ENCODE measurements around the gene TSSK6.
A peak's percentile ranks its signal among the peaks of the same experiment; 100 is the strongest.

Gene TSSK6

DNA sequence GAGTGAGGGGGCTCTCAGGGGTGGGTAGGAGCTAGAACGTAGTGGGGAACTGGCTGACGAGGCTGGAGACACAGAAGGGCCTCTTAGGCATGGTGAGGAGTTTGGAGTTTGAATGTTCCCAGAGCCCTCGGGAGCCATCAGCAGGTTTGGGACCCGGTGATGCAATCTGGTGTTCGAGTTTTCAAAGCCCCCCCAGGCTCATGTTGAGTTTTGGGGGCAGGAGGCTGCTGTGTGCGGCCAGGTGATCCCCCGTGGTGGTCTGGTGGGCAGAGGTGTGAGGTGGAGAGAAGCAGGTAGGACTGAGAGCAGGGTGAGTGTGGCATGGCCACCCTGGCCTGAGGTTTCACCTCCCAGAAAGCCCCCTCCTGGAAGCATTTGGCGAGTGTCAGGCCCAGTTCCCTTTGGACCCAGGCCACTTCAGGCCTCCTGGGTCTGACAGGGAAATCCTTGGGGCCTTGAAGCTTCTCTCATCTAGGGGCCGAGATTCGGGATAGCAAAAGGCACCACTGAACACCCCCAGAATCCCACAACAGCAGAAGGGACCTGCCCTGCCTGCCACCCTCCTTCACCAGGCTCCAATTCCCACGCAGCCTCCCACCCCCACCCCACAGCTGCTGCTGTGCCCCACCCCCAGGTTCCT is 14.6 kb upstream of the TSSK6 start:
- DNase-seq, result no peak

DNA sequence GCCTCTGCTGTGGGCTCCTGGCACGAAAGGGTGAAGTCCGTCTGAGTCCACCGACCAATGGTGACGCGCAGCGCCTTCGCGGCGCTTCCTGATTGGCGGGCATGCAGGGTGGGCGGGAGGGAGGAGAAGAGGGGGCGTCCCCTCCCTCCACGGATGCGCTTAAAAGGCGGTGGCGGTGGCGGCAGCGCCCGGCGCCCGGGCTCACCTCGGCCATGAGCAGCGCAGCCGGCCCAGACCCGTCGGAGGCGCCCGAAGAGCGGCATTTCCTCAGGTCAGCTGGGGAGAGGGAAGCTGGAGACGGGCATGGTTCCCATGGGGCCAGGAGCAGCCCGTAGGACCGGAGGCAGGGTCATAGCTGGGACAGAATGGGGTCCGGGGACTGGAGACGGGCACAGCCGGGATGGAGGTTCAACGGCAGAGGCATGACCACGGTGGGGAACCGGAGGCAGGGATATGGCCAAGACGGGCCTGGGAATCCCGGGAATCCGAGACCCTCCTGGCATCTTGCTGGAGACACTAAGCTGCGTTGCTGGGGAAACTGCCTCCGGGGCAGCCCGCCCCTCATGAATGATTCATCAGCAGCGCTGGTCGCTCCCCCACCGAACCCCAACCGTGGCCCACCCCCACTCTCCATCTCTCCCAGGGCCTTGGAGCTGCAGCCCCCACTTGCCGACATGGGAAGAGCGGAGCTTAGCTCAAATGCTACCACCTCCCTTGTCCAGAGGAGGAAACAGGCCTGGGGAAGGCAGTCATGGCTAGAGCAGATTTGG is 13.6 kb upstream of the TSSK6 start, which contains the start of gene YJEFN3:
YJEFN3 (plus strand) TSS at position 191 of the 770 bp plus-strand sequence; CDS start at position 213, 22 bp downstream.
- no peak for DNase-seq

DNA sequence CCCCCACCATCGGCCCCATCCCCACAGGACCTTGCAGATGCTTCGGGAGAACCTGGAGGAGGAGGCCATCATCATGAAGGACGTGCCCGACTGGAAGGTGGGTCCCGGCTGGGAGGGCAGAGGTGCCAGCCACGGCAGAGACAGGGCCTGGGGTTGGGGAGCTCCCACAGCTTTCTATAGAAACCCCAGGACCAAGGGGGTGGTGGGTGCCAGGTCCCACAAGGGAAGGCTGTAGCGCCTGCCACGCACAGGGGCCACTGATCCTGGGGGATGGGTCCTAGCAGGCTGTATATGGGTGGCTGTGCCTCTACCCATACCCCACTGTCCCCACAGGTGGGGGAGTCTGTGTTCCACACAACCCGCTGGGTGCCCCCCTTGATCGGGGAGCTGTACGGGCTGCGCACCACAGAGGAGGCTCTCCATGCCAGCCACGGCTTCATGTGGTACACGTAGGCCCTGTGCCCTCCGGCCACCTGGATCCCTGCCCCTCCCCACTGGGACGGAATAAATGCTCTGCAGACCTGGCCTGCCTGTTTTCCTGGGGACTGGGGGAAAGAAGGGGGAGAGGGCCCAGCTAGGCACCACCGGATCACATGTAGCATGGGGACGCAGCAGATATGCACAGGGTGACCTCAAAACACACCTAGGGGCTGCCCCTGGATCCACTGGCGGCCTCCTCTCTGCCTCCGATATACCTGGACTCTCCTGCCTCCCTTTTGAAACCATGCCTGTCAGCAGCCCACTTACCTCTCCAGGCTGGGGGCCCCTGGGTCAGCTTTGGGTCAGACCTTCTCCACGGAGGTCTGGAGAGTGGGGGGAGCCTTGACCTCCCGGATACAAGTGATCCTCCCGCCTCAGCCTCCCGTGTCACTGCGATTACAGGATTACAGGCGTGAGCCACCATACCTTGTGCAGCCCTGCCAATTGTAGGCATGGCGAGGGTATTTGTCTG is 12.6 kb upstream of the TSSK6 start:
- no peak for DNase-seq

DNA sequence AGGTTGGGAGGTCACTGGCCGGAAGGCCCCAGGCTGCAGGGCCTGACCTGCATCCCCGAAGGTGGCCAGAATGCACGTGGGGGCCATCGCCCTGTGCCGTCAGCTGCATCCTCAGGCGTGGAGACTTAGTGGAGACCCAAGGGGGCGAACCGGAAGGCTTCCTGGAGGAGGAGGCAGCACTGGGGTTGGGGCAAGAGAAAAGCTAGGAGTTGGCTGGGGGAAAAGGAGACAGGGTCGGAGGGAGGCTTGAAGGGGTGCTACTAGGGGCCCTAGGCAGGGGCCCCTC is 12.0 kb upstream of the TSSK6 start:
- no peak for DNase-seq

DNA sequence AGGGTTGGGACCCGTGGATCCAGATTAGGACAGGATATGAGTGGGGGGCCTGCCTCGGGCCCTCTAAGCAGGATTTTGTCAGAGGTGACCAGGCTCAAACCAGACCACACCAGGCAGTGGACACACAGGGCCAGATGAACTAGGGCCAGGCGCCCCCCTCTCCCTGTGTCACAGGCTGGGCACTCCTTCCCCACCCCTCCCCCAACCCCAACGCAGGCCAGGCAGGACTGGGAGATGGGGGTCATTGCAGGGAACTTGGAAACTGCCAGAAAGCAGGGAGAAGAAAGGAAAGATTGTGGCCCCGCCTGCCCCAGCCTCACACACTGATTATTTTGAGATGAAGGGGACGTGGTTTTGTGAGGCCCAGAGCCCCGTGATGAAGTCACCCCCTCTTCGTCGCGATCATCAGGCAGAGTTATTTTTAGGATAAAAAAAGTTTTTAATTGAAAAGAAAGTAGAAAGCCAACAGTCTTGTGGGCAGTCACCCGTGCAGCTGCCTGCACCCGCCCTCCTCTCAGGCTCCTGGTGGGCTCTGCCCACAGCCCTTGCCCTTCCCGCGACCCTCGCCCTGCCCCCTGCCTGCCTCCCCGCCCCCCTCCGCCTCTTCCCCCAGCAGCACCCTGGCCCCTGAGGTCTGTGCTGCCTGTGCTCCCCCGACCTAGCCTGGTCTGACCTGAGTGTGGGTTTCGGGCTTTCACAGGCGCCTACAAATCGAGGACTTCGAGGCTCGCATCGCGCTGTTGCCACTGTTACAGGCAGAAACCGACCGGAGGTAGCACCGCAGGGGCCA is 11.4 kb upstream of the TSSK6 start:
- no peak for DNase-seq

DNA sequence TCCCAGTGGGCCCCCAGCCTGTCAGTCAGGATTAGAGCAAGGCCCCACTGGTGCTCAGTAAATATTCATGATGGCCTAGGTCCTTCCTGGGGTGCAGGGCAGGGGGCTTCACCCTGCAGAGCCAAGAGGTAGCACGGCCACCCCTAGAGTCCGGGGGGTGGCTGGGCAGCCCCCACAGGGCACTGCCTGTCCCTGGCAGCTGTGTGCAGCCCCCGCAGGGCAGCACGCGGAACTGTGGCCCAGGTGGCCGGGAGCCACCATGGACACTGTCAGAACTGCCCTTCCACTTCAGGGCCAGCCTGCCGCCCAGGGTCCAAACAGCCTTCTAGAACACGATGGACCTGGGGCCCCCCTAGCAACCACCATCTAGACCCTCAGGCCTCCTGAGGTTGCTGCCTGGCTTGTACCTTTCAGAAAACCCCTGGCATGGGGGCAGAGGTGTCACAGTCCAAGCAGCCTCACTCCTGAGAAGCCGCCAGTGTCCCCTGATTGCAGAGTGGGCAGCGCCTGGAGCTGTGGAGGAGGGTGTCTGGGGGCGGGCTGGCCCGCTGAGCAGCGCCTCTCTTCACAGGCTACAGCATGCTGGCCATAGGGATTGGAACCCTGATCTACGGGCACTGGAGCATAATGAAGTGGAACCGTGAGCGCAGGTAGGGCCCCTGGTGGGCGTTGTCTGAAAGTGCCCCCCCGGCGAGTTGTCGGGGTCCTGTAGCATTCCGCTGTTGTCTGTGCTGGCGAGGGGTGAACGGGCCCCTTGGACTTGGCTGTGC is 10.4 kb upstream of the TSSK6 start:
- no peak for DNase-seq

DNA sequence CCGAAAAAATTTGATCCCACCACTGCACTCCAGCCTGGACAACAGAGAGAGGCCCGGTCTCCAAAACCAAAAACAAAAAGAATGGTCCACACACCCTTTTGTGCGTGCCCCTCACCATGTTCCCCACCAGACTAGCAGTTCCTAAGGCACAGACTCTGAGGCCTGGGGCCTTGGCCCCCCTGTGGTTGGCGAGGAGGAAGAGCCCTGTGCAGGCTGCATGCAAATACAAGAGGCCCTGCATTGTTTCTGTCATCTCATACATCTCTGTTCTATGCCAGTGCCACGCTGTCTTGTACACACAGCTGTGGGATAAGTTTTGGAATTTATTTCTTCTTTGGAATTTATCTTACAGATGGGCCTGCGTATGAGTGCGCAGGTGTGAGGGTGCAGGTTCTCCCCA is 8.7 kb upstream of the TSSK6 start:
- no peak for DNase-seq

DNA sequence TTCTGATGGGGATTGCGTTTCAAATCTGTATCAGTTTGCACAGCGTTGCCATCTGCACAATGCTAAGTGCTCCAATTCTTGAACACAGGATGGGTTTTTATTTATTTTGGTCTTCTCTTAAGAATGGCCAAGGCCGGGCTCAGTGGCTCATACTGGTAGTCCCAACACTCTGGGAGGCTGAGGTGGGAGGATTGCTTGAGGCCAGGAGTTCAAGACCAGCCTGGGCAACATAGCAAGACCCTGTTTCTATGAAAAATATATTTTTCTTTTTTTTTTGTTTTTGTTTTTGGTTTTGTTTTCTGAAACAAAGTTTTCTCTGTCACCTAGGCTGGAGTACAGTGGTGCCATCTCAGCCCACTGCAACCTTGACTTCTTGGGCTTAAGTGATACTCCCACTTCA is 7.8 kb upstream of the TSSK6 start:
- no peak for DNase-seq

DNA sequence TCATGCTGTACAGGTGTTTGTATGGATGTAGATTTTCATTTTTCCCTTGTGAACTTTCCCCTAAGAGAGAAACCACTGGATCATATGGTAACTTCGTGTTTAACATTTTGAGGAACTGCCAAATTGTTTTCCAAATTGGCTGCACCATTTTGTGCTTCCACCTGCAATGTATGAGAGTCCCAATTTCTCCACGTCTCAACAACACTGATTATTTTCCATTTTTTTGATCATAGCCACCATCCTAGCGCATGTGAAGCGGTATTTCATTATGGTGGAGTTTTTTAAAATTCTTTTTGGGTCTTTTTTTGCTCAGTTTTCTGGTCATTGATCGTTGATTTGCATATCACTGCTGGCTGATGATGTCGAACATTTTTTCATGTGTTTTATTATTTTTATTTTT is 5.6 kb upstream of the TSSK6 start:
- no peak for DNase-seq

DNA sequence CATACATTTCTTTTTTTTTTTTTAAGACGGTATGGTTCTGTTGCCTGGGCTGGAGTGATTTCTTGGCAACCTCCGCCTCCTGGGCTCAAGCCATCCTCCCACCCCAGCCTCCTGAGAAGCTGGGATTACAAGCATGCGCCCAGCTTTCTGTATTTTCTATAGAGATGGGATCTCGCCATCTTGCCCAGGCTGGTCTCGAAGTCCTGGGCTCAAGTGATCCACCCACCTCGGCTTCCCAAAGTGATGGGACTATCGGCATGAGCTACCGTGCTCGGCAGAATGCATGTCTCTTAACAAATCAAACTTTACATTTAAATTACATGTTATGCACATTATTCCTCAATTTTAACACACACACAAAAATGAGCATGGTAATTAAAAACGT is 1.9 kb upstream of the TSSK6 start:
- no peak for DNase-seq

DNA sequence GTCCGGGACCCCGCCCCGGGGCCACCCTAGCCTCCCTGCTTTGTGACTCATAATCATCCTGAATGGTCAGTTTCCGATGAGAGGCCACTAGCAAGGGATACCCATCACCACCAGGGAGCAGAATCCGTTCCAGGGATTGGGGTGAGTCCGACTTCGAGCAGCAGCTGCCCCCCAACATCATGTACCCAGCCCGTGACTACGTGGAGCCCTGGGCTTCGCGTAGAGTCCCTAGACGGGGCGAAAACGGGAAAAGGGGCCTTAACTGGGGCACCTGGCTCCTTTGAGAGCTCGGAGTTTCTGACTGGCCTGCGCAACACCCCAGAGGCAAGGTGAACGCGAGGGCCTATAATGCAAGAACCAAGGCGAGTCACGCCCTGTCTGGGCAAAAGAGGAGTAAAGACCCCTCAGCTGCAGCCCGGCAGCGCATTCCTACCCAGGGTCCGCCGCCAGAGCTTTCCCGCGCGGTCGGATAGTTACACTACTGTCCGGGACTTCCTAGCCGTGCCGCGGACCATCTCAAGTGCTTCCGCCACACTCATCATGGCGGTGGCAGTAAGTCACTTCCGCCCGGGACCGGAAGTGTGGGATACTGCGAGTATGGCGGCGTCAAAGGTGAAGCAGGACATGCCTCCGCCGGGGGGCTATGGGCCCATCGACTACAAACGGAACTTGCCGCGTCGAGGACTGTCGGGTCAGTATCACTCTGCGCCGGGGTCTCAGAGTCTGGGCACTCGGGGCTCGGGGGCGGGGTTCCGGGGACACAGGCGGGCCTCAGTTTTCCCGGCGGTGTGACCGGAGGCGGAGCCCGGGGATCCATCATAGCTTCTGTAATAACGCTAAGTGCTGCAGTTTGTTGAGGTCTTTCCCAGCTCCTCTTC is 533 bp upstream of the TSSK6 start, which contains the start of gene NDUFA13:
NDUFA13 (plus strand) TSS at position 584 of the 878 bp plus-strand sequence; CDS start at position 598, 14 bp downstream.
- peak; percentile 77 to 81 for DNase-seq

DNA sequence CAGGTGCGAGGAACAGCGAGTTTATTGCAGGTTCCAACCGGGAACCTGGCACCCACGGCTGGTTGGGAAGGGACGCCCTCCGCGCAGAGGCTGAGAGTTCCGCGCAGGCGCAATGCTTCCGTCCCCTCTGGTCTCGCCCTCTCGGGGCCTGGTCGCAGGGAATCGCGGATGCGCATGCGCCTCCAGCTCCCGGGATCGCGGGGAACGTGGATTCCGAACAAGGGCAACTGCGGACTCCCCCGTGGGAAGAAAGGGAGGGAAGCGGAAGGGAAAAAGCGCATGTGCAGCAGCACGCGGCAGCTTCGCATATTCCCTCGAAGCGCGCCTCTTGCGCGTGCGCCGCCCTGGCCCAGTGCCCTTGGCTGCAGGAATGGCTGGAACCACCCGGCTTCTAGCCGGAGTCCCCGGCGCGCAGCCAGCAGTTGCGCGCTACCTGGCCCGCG is 1.1 kb downstream of the TSSK6 start:
- DNase-seq, result no peak

DNA sequence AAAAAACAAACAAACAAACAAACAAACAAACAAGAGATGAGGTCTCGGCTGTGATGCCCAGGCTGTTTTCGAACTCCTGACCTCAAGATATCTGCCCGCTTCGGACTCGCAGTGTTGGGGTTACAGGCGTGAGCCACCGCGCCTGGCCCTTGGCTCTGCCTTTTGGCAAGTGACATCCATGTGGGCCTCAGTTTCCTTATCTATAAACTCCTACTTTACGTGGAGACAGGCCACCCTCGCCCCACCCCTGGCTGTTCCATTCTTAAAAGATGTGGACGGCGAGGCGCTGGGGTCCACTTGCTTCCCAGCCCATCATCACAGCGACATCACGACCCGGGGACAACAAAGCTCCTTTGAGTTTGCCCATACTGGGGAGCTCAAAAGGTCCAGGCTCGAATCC is 1.7 kb downstream of the TSSK6 start:
- no peak for DNase-seq

DNA sequence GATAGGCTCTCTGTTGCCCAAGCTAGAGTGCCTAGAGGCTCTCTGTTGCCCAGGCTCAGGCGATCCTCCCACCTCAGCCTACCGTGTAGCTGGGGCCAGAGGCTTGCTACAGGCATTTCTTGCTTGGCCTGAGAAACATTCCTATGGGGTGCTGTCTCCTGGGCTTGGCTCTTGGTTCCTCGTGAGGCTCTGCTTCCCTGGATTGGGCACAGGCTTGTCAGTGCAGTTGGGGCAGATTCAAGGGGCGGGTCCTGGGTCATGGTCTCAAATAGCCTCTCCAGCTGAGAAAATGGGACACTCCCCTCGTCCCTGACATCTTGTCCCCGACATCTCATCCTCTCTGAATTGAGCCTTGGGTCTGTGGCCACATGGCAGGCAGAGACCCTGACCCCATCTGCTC is 4.9 kb downstream of the TSSK6 start:
- DNase-seq, result no peak

DNA sequence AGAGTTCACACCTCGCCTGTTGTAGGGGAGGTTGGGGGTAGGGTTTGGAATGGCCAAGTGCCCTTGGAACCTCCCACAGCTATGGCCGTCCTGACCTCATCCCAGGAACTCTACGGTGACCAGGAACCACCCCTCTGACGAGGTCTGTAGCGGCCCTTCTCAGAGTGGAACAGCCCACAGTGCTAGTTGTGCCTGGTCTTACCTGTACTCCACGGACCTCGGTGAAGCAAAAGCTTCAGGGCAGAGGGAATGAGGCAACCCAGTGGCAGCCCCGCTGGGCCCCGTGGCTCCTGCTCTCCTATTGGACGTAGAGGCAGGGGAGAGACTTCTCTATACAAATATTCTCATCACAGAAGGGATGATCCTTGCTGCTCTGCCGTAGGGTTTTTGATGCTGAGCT is 7.1 kb downstream of the TSSK6 start:
- DNase-seq, result no peak

DNA sequence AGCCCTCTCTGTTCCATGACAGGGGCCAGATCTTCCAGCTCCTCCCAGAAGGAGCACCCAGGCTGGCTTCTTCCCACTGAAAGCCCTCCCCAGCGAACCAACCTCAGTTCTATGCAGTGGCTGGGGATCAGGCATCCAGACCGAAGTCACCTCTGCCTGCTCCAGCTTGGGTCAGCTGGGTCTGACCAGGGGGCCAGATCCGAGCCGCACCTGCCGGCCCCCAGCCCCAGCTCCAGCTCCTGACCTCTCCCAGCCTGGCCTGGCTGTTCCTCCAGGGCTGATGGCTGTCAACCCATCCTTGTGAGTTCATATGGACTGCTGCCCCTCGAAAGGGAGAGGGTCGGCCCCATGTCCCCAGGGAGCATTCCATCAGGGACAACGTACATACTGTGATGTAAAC is 8.0 kb downstream of the TSSK6 start:
- no peak for DNase-seq

DNA sequence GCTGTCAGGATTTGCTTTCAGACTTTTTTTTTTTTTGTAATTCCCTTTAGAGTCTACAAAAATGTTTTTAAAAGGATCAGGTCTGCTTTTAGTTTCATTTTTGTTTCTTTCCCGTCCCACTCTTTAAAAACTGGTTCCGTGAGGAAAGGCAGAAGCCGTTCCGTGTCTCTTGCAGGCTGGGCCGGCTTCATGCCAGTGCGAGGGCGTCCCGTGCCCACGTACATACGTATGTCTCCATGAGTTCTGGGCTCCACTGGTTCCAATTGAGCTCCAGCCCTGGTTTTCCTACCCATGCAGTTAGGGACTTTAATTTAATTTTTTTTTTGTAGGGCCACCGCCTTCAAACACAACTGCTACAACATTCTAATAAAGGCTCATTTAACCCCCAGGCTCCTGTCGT is 8.8 kb downstream of the TSSK6 start:
- DNase-seq, result no peak

DNA sequence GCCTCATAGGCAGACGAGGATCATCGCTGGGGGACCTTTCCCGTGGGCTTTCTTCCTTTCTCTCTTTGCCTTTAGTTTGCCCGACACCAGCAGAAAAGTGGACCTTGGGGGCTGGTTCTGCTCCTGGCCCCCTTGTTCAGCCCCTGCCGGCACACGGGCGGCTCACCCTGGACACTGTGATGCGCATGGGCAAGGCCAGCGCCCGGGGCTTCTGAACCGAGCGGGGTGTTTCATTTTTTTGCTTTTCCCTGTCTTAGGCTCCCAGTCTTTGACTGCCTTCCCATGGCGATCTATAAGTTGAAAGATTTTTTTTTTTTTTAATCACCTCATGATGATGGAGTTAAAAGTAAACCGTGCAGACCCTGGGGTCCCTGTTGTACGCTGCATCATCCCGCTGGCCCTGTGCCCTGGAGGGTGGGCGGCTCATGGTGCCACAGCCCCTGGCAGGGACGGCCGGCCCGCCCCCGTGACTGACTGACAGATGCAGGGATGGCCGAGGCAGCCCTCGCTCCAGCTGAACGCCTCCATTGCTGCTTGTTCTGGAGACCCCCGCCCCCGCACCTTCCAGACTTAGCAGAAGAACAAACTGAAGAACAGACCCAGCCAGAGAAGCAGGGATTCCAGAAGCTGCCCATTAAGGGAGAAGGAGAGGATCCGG is 9.6 kb downstream of the TSSK6 start:
- no peak for DNase-seq

DNA sequence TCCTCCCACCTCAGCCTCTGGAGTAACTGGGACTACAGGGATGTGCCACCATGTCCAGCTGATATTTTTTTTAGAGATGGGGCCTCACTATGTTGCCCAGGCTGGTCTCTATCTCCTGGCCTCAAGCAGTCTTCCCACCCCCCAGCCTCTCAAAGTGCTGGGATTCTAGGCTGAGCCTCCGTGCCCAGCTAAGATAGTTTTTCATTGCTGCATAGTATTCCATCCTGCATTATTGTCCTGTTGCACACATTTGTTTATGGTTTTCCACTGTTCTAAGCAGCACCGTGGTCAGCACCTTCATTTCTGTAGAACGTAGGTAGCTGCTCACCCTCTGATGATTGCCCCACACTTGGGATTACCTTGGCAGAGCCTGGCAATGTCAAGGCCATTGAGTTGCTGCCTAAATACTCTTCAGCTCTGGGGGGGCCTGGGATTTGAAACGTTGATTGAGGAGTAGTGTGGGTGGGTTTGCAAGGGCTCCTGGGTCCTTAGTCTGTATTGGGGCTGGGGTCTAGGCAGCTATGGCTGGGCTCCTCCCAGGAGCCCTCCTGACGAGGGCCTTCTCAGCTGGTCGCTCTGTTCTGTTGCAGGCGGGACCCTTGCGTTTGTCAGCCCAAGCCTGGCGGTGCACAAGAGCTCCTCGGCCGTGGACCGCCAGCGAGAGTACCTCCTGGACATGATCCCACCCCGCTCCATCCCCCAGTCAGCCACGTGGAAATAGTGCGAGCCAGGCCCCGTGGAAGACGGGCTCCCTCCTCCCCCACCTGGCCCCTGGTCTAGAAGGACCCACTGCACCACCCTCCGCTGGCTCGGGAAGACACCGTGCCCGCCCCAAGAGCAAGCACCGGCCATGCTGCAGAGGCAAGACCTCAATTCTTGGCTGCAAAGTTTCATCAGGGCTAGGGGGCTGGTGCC is 10.3 kb downstream of the TSSK6 start:
- DNase-seq, result no peak

Data from SHP77 (cell line).